ENCODE data around the gene CPE.

The CPE gene

GRCh38 chr4:165470009-165470408, 91.2 kb downstream of the CPE start:
- no peak for TF ChIP-seq CTCF (IDR thresholded peaks at IDR 0.05)

- TF ChIP-seq CTCF (IDR thresholded peaks at IDR 0.05), result no peak
Measured at GRCh38 chr4:165472943-165473676, 94.3 kb downstream of the CPE start.

- TF ChIP-seq CTCF (IDR thresholded peaks at IDR 0.05), result no peak
Measured at GRCh38 chr4:165474784-165475705, 96.2 kb downstream of the CPE start.

- no peak for TF ChIP-seq CTCF (IDR thresholded peaks at IDR 0.05)
Measured at GRCh38 chr4:165475706-165476070, 96.9 kb downstream of the CPE start.

- no peak for TF ChIP-seq CTCF (IDR thresholded peaks at IDR 0.05)
Measured at GRCh38 chr4:165476214-165477098, 97.6 kb downstream of the CPE start.

GRCh38 chr4:165477799-165478198, 99.0 kb downstream of the CPE start:
- TF ChIP-seq CTCF (IDR thresholded peaks at IDR 0.05), result no peak

GRCh38 chr4:165478260-165478659, 99.5 kb downstream of the CPE start:
- no peak for TF ChIP-seq CTCF (IDR thresholded peaks at IDR 0.05)
